Activated CD8-positive, alpha-beta T cell treated with anti-CD3 and anti-CD28 coated beads, Interleukin-2, amount 10 ng/mL, durations not matched to agents 7 days and 5 days (primary cell): ENCODE results near the gene COL18A1. TPM values are rescaled to one million over a fixed set of nuclear protein-coding genes. Genes with fewer than 3 reads are reported as not detected.

Source experiments
- ATAC-seq: fragments of 150-1000 bp; cut with Tn5 transposase; one replicate; pipeline ENCODE4 v1.10.0; 2021; ENCODE audit warnings: moderate library complexity
- CTCF ChIA-PET: fragments of 350-600 bp; sonication (Branson Sonifier 250); formaldehyde crosslinking; loops from one replicate; lab custom pipeline; 2021; ENCODE audit warnings: antibody characterized with exemption; lab: Charles Lee
- POLR2A ChIA-PET: fragments of 350-600 bp; sonication (Branson Sonifier 250); formaldehyde crosslinking; loops from one replicate; lab custom pipeline; 2021; ENCODE audit warnings: antibody characterized with exemption; lab: Charles Lee
- DNase-seq: peaks from one replicate; pipeline ENCODE4 v3.0.0-alpha.2; 2020
- H3K27ac Mint-ChIP-seq: one replicate; pipeline ENCODE4 v1.8.0; 2021; ENCODE audit warnings: mild to moderate bottlenecking, mixed read lengths
- H3K27me3 Mint-ChIP-seq: one replicate; pipeline ENCODE4 v1.8.0; 2021; ENCODE audit warnings: low read depth, mixed read lengths
- H3K36me3 Mint-ChIP-seq: one replicate; pipeline ENCODE4 v1.8.0; 2021; ENCODE audit warnings: low read depth, mixed read lengths
- H3K4me1 Mint-ChIP-seq: one replicate; pipeline ENCODE4 v1.8.0; 2021; ENCODE audit warnings: low read depth, mixed read lengths
- H3K4me3 Mint-ChIP-seq: one replicate; pipeline ENCODE4 v1.8.0; 2021; ENCODE audit warnings: mild to moderate bottlenecking, mixed read lengths
- H3K9me3 Mint-ChIP-seq: one replicate; pipeline ENCODE4 v1.8.0; 2022; ENCODE audit warnings: mixed read lengths; ENCODE audit not compliant: insufficient read depth
- total RNA-seq, 2 experiments: library from RNA; stranded (reverse); gene quantifications; one replicate each; pipeline ENCODE4 v1.2.3, GENCODE V29; 2021

The COL18A1 gene
- total RNA-seq, 2 experiments from 2014 or later, result 24.1 to 28.7 TPM

- CTCF ChIA-PET, result no interaction called here
- H3K27me3 Mint-ChIP-seq, result peaks cover 58% of the 10 kb centered on the region
- POLR2A ChIA-PET, result no interaction called here
Observed at GRCh38 chr21:45401916-45402900, 2.8 kb upstream of the COL18A1 start.

GRCh38 chr21:45403133-45403824 lies 1.7 kb upstream of the COL18A1 start:
- Mint-ChIP-seq H3K27me3 (peaks cover 66% of the 10 kb centered on the region), H3K4me3 (peak overlapping the region; percentile 4), H3K36me3 (peaks cover 3% of the 10 kb centered on the region), H3K27ac (no peak overlapping the region), H3K9me3 (peaks cover 7% of the 10 kb centered on the region), H3K4me1 (peaks cover 6% of the 10 kb centered on the region)
- CTCF ChIA-PET, result no interaction called here
- POLR2A ChIA-PET, result no interaction called here
- DNase-seq (no peak), ATAC-seq (no peak)

More at GRCh38 chr21:45401916-45402900, 2.8 kb upstream of the COL18A1 start:
- Mint-ChIP-seq H3K36me3 (peaks cover 3% of the 10 kb centered on the region), H3K9me3 (peaks cover 7% of the 10 kb centered on the region), H3K4me1 (peaks cover 6% of the 10 kb centered on the region), H3K27ac (no peak overlapping the region), H3K4me3 (no peak overlapping the region)
- DNase-seq (no peak), ATAC-seq (no peak)

DNA sequence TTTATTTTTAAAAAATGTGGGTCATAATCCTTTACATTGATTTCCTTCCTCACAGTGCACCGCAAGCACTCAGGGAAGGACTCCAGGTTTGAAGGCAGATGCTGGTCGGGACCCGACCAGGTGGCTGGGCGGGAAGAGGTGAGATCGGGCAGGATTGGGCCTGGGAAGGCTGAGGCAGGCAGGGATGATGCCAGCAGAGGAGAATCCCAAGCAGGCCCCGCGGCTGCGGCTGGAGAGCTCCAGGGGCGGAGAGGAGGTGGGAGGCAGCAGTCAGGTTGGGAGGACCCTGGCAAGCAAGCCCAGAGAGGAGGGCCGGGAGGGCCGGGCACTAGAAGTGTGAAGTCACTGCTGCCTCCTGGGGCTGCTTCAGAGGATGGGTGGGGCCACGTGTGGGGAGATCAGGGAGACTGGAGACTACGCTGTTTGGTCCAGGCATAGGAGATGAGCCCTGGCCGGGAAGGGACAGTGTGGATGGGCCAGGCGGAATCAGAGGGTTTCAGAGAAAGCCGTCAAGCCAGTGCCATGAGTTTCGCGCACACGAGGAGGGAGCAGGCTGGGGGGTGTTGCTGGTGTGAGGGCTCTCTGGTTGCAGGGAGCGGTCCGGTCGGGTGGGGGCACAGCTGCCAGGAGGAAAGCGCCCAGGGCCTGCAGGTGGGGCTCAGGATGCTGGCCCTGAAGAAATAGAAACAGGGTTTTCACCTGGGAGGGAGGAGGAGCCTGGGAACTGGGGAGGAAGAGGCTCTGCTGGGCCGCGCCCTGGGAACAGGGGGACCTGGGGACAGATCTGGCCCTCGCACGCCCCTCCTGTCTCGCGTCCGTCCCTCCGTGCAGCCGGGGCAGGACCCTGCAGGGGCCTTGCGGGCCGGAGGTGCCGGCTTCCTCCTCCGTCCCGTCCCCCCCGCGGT lies 888 bp upstream of the COL18A1 start:
- H3K36me3 Mint-ChIP-seq, result peaks cover 3% of the 10 kb centered on the region
- H3K9me3 Mint-ChIP-seq, result peaks cover 7% of the 10 kb centered on the region
- H3K27ac Mint-ChIP-seq, result peak overlapping the region; percentile 56
- H3K4me1 Mint-ChIP-seq, result peaks cover 6% of the 10 kb centered on the region
- H3K27me3 Mint-ChIP-seq, result peaks cover 64% of the 10 kb centered on the region
- peak; percentile 17 for ATAC-seq
- no peak for DNase-seq
- POLR2A ChIA-PET, result no interaction called here
- H3K4me3 Mint-ChIP-seq, result peak overlapping the region; percentile 55
- CTCF ChIA-PET, result no interaction called here

DNA sequence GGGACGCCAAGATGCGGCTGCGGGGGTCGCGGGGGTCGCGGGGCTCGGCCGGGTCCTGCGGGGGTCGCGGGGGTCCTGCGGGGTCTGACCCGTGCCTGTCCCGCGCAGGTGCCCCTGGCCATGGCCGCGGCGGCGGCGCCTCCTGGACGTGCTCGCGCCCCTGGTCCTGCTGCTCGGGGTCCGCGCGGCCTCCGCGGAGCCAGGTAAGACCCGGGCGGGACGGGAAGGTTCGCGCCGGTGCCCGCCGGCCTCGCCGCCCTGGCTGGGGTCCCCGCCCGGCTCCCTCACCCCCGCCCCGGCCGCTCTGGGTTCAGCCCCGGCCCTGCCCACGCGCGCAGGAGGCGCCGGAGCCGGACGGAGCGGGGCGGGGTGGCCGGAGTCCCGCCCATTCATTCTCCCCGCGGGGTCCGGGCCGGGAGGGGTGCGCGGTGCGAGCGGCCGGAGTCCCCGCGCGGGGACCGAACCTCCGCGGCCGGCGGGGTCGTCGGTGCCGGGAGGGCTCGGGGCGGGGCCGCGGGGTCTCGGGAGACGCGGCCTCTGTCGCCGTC lies 380 bp downstream of the COL18A1 start:
- Mint-ChIP-seq H3K36me3 (peaks cover 3% of the 10 kb centered on the region), H3K4me3 (no peak overlapping the region), H3K4me1 (peaks cover 6% of the 10 kb centered on the region), H3K9me3 (peaks cover 7% of the 10 kb centered on the region), H3K27ac (no peak overlapping the region), H3K27me3 (peaks cover 55% of the 10 kb centered on the region)
- DNase-seq, result no peak
- ATAC-seq, result peak; percentile 6
- ChIA-PET CTCF (no interaction called here), POLR2A (no interaction called here)

DNA sequence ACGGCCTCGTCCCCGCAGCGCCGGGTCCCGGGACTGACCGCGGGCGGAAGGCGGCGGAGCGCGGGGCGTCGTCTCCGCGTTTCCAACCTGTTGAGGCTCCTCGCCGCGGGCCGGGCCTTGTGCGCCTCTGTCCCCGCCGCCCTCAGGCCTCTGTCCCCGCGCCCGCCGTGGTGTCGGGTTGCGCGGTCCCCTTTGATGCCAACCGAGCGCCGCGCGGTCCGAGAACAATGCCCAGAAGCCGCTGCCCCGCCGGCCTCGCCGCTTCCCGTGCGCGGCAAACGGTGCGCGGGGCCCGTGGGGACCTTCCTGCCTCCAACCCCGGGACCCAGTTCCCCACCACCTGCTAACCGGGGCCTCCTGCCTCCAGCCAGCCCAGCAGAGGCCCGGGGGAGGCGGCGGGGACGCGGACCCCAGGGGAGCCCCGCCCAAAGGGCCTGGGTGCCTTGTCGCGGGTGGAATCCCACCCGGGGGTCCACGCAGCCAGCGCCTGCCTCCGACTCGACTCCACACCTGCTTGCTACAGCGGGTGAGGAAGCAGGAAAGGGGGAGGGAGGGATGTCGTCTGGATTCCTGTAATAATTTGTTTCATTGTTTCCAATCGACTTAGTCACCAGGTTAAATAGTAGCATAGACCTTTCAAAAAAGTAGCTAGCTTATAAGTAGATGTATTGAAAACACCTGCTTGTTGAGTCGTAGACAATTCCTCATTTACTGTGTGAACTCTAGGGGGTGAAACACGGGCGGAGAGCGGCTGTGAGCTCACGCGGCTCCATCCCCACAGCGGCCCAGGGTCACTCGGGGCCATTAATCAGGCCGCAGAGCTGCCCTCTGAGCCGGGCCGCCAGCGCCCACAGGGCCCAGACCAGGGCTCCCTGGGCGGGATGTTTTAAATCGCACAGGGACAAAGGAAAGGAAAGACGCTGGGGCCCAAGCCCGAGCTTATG lies 1.1 kb downstream of the COL18A1 start:
- Mint-ChIP-seq H3K4me3 (no peak overlapping the region), H3K9me3 (peaks cover 6% of the 10 kb centered on the region), H3K36me3 (peaks cover 3% of the 10 kb centered on the region), H3K27ac (no peak overlapping the region), H3K27me3 (peaks cover 53% of the 10 kb centered on the region), H3K4me1 (peaks cover 6% of the 10 kb centered on the region)
- CTCF ChIA-PET, result no interaction called here
- DNase-seq (no peak), ATAC-seq (no peak)
- POLR2A ChIA-PET, result no interaction called here

DNA sequence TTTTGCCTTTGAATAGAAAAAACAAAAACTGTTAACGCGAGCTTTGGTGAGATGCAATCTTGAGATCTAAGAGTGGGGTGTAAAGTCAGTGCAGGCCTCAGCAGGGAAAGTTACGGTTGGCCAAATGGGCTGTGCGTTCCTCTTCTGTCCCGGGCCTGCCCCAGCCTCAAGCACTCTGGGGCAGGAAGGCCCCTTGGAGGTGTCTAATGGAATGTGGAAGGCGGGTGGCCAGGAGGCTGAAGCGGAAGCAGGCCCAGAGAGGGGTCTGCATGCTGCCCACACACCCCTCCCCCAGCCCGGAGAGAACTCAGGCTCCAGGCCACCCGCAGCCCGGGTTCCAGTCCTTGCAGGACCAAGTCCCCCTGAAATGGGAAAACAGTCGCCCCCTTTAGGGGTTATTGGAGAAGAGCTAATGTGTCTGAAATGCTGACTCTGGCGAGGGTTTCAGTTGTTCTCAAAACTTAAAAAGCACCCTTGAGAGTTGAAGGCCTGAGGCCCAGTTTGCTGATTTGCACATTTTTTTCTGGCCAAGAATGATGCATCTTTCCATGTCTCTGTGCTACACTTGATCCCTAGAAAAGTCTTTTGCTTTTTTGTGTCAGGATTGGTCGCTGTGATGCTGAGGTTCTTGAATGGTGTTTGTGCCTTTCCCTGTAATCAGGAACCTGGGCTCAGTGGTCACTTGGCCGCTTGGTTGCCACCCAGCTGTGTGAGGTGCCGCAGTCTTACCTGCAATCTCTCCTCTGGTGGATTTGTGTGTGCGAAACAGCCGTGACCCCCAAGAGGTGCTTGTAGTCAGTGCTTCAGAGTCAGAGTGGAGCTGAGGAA lies 2.0 kb downstream of the COL18A1 start:
- DNase-seq, result no peak
- Mint-ChIP-seq H3K9me3 (no peaks in the 10 kb centered on the region), H3K27me3 (peaks cover 45% of the 10 kb centered on the region), H3K4me3 (no peak overlapping the region), H3K36me3 (no peaks in the 10 kb centered on the region), H3K4me1 (peaks cover 6% of the 10 kb centered on the region), H3K27ac (no peak overlapping the region)
- POLR2A ChIA-PET, result no interaction called here
- CTCF ChIA-PET, result no interaction called here
- no peak for ATAC-seq

DNA sequence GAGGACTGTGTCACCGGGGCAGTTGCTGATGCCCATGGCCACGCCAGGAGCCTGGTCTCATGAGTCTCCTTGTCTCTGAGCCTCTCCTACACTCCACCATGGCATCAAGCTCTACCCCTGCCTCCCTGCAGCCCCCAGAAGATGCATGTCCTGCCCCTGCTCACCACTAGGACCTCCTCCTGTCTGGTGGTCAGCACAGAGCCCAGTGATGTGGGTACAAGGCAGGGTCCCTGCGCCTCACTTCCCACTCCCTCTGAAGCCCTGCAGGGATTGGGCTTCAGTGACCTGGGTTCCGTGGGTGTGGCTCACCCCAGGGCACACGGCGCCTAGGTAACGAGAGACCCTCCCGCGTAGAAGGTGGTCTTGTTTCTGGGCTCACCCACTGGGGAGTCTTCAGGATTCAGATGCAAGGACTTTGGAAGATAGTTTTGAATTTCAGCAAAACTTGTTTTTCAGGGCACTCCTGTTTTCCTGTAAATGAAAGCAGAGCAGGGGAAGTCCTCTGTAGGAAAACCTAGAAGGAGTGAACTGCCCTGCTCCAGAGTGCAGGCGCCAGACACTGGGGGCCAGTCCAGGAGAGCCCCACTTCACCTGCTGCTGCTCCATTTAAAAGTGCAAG lies 2.8 kb downstream of the COL18A1 start:
- Mint-ChIP-seq H3K27me3 (peaks cover 38% of the 10 kb centered on the region), H3K36me3 (no peaks in the 10 kb centered on the region), H3K27ac (no peak overlapping the region), H3K4me1 (peaks cover 6% of the 10 kb centered on the region), H3K4me3 (no peak overlapping the region), H3K9me3 (no peaks in the 10 kb centered on the region)
- POLR2A ChIA-PET, result no interaction called here
- ATAC-seq, result no peak
- CTCF ChIA-PET, result no interaction called here
- DNase-seq, result no peak

- no peak overlapping the region for H3K27ac Mint-ChIP-seq
- CTCF ChIA-PET, result no interaction called here
- no peaks in the 10 kb centered on the region for H3K9me3 Mint-ChIP-seq
- no peak overlapping the region for H3K4me3 Mint-ChIP-seq
- peaks cover 6% of the 10 kb centered on the region for H3K4me1 Mint-ChIP-seq
- POLR2A ChIA-PET, result no interaction called here
- DNase-seq (no peak), ATAC-seq (no peak)
- H3K36me3 Mint-ChIP-seq, result no peaks in the 10 kb centered on the region
- peaks cover 32% of the 10 kb centered on the region for H3K27me3 Mint-ChIP-seq
Observed at GRCh38 chr21:45408271-45408791, 3.4 kb downstream of the COL18A1 start.

DNA sequence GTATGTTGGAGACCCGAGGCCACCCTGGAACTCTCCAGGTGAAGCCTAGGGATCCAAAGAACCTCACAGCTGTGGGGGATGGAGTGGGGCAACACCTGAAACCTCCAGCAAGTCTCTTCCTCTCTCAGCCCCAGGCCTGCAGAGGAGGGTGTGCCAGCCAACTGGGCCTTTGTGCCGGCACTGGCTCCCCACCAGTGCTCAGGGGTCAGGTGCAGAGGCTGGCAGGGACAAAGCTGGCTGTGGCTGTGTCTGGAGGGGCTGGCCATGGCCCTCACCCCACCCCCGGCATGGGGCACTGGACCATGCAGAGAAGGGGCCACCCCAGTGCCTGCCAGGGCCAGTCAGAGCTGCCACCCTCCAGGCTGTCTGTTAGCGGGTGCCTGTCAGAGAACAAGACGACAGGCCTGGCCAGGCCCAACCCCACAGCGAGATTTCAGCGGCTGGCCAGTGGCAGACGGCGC lies 3.9 kb downstream of the COL18A1 start:
- CTCF ChIA-PET, result no interaction called here
- Mint-ChIP-seq H3K4me3 (no peak overlapping the region), H3K27me3 (peaks cover 27% of the 10 kb centered on the region), H3K4me1 (peaks cover 4% of the 10 kb centered on the region), H3K27ac (no peak overlapping the region), H3K36me3 (no peaks in the 10 kb centered on the region), H3K9me3 (no peaks in the 10 kb centered on the region)
- no peak for DNase-seq
- ATAC-seq, result no peak
- POLR2A ChIA-PET, result no interaction called here
